K562 (cell line): ENCODE measurements around the gene SRSF1. TPM values are rescaled to one million over a fixed set of nuclear protein-coding genes. Genes with fewer than 3 reads are reported as not detected.

Experiments
- AFF4 ChIP-seq: sonication (generic); formaldehyde crosslinking; IDR thresholded peaks from 2 replicates; pipeline ENCODE4 v1.8.0; 2023; ENCODE audit warnings: mild to moderate bottlenecking, missing genetic modification reagents
- BCLAF1 ChIP-seq, 2 experiments: fragments of 450-650 bp in 1 of 2; IDR thresholded peaks; 2 replicates each; pipeline ENCODE4 v1.6.1; 2011 to 2017; ENCODE audit warnings: low read depth in 2 of 2, antibody characterized with exemption in 1 of 2, borderline replicate concordance in 1 of 2, low read length in 1 of 2, mild to moderate bottlenecking in 1 of 2, mixed read lengths in 1 of 2; ENCODE audit not compliant: control insufficient read depth in 1 of 2
- BDP1 ChIP-seq: IDR thresholded peaks from 3 replicates; pipeline ENCODE4 v1.6.1; 2011; ENCODE audit not compliant: insufficient read length, insufficient read depth
- EP400 ChIP-seq: fragments of 450-650 bp; IDR thresholded peaks from 2 replicates; pipeline ENCODE4 v1.6.1; 2017; ENCODE audit warnings: antibody characterized with exemption, mild to moderate bottlenecking, moderate library complexity
- GABPA ChIP-seq: fragments of 200-800 bp; sonication (Bioruptor generic); conservative IDR thresholded peaks from 2 replicates; pipeline ENCODE4 v1.6.1; 2016; ENCODE audit warnings: low read depth, missing genetic modification characterization, missing compliant biosample characterization
- HCFC1 ChIP-seq: IDR thresholded peaks from 2 replicates; pipeline ENCODE4 v1.6.1; 2012; ENCODE audit warnings: low read depth, low read length, improper control_type of control experiment
- NFATC3 ChIP-seq: fragments of 450-650 bp; IDR thresholded peaks from 2 replicates; pipeline ENCODE4 v1.6.1; 2017; ENCODE audit warnings: mild to moderate bottlenecking
- NFE2 ChIP-seq: IDR thresholded peaks from 2 replicates; pipeline ENCODE4 v1.6.1; 2014; ENCODE audit warnings: antibody characterized with exemption, low read depth
- NKRF ChIP-seq: fragments of 450-650 bp; IDR thresholded peaks from 2 replicates; pipeline ENCODE4 v1.6.1; 2016; ENCODE audit warnings: borderline replicate concordance
- RBM17 ChIP-seq: fragments of 200-400 bp; formaldehyde crosslinking; IDR thresholded peaks from 2 replicates; pipeline ENCODE4 v1.6.1; 2017; ENCODE audit warnings: low read depth, mild to moderate bottlenecking, low read length, borderline replicate concordance
- RBM25 ChIP-seq: fragments of 200-400 bp; formaldehyde crosslinking; IDR thresholded peaks from 2 replicates; pipeline ENCODE4 v1.6.1; 2018; ENCODE audit warnings: low read length, low read depth, moderate library complexity; ENCODE audit not compliant: severe bottlenecking
- RNF219 ChIP-seq: fragments of 250-450 bp; sonication (Bioruptor Pico); IDR thresholded peaks from 2 replicates; pipeline ENCODE4 v1.5.0; 2022; ENCODE audit warnings: mild to moderate bottlenecking
- TAF7 ChIP-seq: fragments of 450-650 bp; IDR thresholded peaks from 2 replicates; pipeline ENCODE4 v1.6.1; 2016; ENCODE audit warnings: missing genetic modification characterization, missing compliant biosample characterization
- ZNF143 ChIP-seq: sonication (generic); formaldehyde crosslinking; IDR thresholded peaks from 2 replicates; pipeline ENCODE4 v1.9.0; 2022; ENCODE audit warnings: mild to moderate bottlenecking, missing genetic modification reagents
- ZNF584 ChIP-seq: fragments of 200-800 bp; sonication (Bioruptor generic); IDR thresholded peaks from 2 replicates; pipeline ENCODE4 v1.6.1; 2016; ENCODE audit warnings: low read depth, mild to moderate bottlenecking, missing genetic modification characterization, missing compliant biosample characterization
- ZNF778 ChIP-seq: fragments of 450-650 bp; formaldehyde crosslinking; IDR thresholded peaks from 2 replicates; pipeline ENCODE4 v1.4.0; 2020; ENCODE audit warnings: mild to moderate bottlenecking, moderate library complexity
- polyA plus RNA-seq, 8 experiments: library from polyadenylated mRNA; depleted of rRNA in 4 of 8; stranded (reverse) in 5 of 8; unstranded in 3 of 8; fragments of >200 nt; fragmentation: Nextera tagmentation in 2 of 8; fragmentation: Illumina TruSeq in 1 of 8; extraction: Ambion mirVana in 2 of 8; extraction: Trizol in 1 of 8; gene quantifications; 2 replicates each; pipeline versions ENCODE4 v1.2.1 to v1.2.3, GENCODE V29; 2011 to 2014; ENCODE audit warnings: inconsistent platforms in 1 of 8, missing spikeins in 1 of 8
- total RNA-seq, 7 experiments: library from RNA; depleted of rRNA in 6 of 7; stranded (reverse); fragments of >200 nt in 6 of 7; fragmentation: Illumina TruSeq in 2 of 7; extraction: Trizol in 2 of 7; gene quantifications; 2 replicates each; pipeline versions ENCODE4 v1.2.1 to v1.2.3, GENCODE V29; 2011 to 2021; ENCODE audit warnings: low replicate concordance in 1 of 7

Gene SRSF1
- total and polyA plus RNA-seq, 9 of the 15 experiments (the other 6 are each of a cell fraction or from before 2014, with no cell fraction given) = 77.8 to 559 (median 442) TPM

- TF ChIP-seq AFF4 (CRISPR knock-in tag) = no peak
- TF ChIP-seq BCLAF1 (IDR thresholded peaks at IDR 0.05; ENCODE audit: borderline replicate concordance in 1 of 2, control insufficient read depth in 1 of 2, low read depth in 2 of 2, low read length in 1 of 2) = no peak
- no peak for TF ChIP-seq RBM17
- TF ChIP-seq RBM25 = no peak
- TF ChIP-seq TAF7 (tag) = no peak
- TF ChIP-seq ZNF584 = no peak
- TF ChIP-seq NFATC3 = no peak
- TF ChIP-seq GABPA (tag) = no peak
- TF ChIP-seq ZNF143 (CRISPR knock-in tag) = no peak
- no peak for TF ChIP-seq EP400
- no peak for TF ChIP-seq HCFC1
- TF ChIP-seq ZNF778 (CRISPR knock-in tag) = no peak
- no peak for TF ChIP-seq BDP1
- no peak for TF ChIP-seq RNF219 (CRISPR knock-in tag)
- TF ChIP-seq NFE2 = no peak
- TF ChIP-seq NKRF = no peak
Observed at GRCh38 chr17:57994436-57994835, 12.6 kb downstream of the SRSF1 start (continued).
